Tibial nerve (tissue), 4 donors: ENCODE measurements around the gene PDZK1IP1. TPM values are rescaled to one million over a fixed set of nuclear protein-coding genes. Genes with fewer than 3 reads are reported as not detected.
A peak's percentile ranks its signal among the peaks of the same experiment; 100 is the strongest.

Experiments used
- DNase-seq, 2 donors: peaks; one replicate each; pipeline ENCODE4 v3.0.0-alpha.2; 2019; ENCODE audit warnings: low spot score in 2 of 2
- H3K27ac ChIP-seq, 4 donors: fragments of 200-600 bp; sonication (generic) in 3 of 4; one replicate each; pipeline ENCODE4 v1.5.1; 2017 to 2019; ENCODE audit warnings: mild to moderate bottlenecking in 1 of 4
- H3K27me3 ChIP-seq, 2 donors: fragments of 200-600 bp; sonication (generic) in 1 of 2; one replicate each; pipeline versions ENCODE4 v1.5.1 to v1.6.0; 2017 to 2019
- H3K36me3 ChIP-seq, 3 donors: fragments of 200-600 bp; sonication (generic); one replicate each; pipeline ENCODE4 v1.5.1; 2018 to 2019
- H3K4me1 ChIP-seq, 4 donors: fragments of 200-600 bp; sonication (generic) in 3 of 4; one replicate each; pipeline ENCODE4 v1.5.1; 2017 to 2019
- H3K4me3 ChIP-seq, 4 donors: fragments of 200-600 bp; sonication (generic) in 3 of 4; one replicate each; pipeline ENCODE4 v1.5.1; 2017 to 2019; ENCODE audit warnings: mild to moderate bottlenecking in 1 of 4, moderate library complexity in 1 of 4
- H3K9me3 ChIP-seq, 4 donors: fragments of 200-600 bp; sonication (generic) in 3 of 4; one replicate each; pipeline ENCODE4 v1.5.1; 2017 to 2019
- EP300 ChIP-seq, 2 donors: sonication (generic); formaldehyde crosslinking; IDR thresholded peaks; one replicate each; pipeline ENCODE4 v1.6.1; 2017; ENCODE audit warnings: antibody characterized with exemption in 2 of 2, mild to moderate bottlenecking in 1 of 2
- POLR2A ChIP-seq, 2 donors: fragments of 450-650 bp; IDR thresholded peaks; one replicate each; pipeline ENCODE4 v1.6.1; 2017; ENCODE audit warnings: antibody characterized with exemption in 2 of 2, mild to moderate bottlenecking in 2 of 2, moderate library complexity in 2 of 2
- WGBS, 2 donors: methylation state at CpG; one replicate each; pipeline ENCODE4 v1.1.5; 2018; 5-methylcytosine and 5-hydroxymethylcytosine counted together
- total RNA-seq, 4 donors: library from RNA; depleted of rRNA; stranded (reverse); fragments of >200 nt; gene quantifications; one replicate each; pipeline ENCODE4 v1.1.0, GENCODE V29; 2016
- TF ChIP-seq, protein P1 (sequence below), 5 experiments: fragments of 200-600 bp in 3 of 5; fragments of 450-650 bp in 2 of 5; sonication (generic) in 3 of 5; IDR thresholded peaks; one replicate each; pipeline ENCODE4 v1.5.1; 2016 to 2019; ENCODE audit warnings: antibody characterized with exemption in 5 of 5, mild to moderate bottlenecking in 3 of 5, moderate library complexity in 2 of 5

PDZK1IP1 gene
- total RNA-seq, 4 donors from 2014 or later = 1.5 to 4.2 TPM; not detected in 2

- DNase-seq = no peak
Observed at GRCh38 chr1:47216278-47217059, 26.6 kb upstream of the PDZK1IP1 start.

DNA sequence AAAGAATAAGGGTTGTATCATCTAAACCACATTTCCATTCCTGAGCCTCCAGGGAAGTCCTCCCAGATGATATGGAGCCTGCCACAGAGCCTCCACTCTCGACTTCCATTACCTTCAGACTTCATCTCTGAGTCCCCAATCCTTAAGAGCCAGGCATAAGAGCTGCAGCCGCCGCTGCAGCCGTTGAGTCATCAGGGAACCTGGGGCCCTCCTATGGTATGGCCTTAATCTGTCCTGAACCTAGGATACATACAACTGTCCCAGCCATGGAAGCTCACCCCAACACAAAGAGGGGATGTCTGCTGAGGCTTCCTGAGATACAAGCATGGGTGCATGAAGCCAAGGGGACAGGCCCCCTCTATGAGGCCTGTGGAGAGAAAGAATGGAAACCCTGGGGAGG is 25.9 kb upstream of the PDZK1IP1 start:
- H3K9me3 ChIP-seq = no peaks in the 10 kb centered on the region
- no peak overlapping the region for H3K27ac ChIP-seq
- no peak overlapping the region for H3K4me3 ChIP-seq
- H3K36me3 ChIP-seq = no peaks in the 10 kb centered on the region
- no peaks in the 10 kb centered on the region for H3K27me3 ChIP-seq
- DNase-seq = no peak
- TF ChIP-seq POLR2A (IDR thresholded peaks at IDR 0.05) (no peak), EP300 (IDR thresholded peaks at IDR 0.05) (no peak)
- TF ChIP-seq, protein P1, sequence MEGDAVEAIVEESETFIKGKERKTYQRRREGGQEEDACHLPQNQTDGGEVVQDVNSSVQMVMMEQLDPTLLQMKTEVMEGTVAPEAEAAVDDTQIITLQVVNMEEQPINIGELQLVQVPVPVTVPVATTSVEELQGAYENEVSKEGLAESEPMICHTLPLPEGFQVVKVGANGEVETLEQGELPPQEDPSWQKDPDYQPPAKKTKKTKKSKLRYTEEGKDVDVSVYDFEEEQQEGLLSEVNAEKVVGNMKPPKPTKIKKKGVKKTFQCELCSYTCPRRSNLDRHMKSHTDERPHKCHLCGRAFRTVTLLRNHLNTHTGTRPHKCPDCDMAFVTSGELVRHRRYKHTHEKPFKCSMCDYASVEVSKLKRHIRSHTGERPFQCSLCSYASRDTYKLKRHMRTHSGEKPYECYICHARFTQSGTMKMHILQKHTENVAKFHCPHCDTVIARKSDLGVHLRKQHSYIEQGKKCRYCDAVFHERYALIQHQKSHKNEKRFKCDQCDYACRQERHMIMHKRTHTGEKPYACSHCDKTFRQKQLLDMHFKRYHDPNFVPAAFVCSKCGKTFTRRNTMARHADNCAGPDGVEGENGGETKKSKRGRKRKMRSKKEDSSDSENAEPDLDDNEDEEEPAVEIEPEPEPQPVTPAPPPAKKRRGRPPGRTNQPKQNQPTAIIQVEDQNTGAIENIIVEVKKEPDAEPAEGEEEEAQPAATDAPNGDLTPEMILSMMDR (IDR thresholded peaks at IDR 0.05) = no peak
- WGBS, 2 donors = 86 to 92% methylated on average over 4 of the region's 4 CpGs
- H3K4me1 ChIP-seq = peaks cover 0 to 4% (median 0%) of the 10 kb centered on the region in 4 donors

More at GRCh38 chr1:47216278-47217059, 26.6 kb upstream of the PDZK1IP1 start:
- H3K27ac ChIP-seq = no peak overlapping the region
- 82% methylated on average over 12 of the region's 12 CpGs for WGBS, 2 donors
- no peak overlapping the region for H3K4me3 ChIP-seq
- TF ChIP-seq EP300 (IDR thresholded peaks at IDR 0.05) (no peak), POLR2A (IDR thresholded peaks at IDR 0.05) (no peak)
- TF ChIP-seq, protein P1 (IDR thresholded peaks at IDR 0.05) = no peak
- no peaks in the 10 kb centered on the region for H3K36me3 ChIP-seq
- H3K4me1 ChIP-seq = peaks cover 0 to 4% (median 0%) of the 10 kb centered on the region in 4 donors
- H3K27me3 ChIP-seq = no peaks in the 10 kb centered on the region
- H3K9me3 ChIP-seq = no peaks in the 10 kb centered on the region

- Histone ChIP-seq H3K27me3 (peaks cover 0 to 9% of the 10 kb centered on the region in 2 donors), H3K9me3 (no peaks in the 10 kb centered on the region), H3K36me3 (no peaks in the 10 kb centered on the region), H3K4me1 (peaks cover 0 to 4% (median 0%) of the 10 kb centered on the region in 4 donors), H3K4me3 (no peak overlapping the region), H3K27ac (no peak overlapping the region)
- no peak for DNase-seq
- WGBS, 2 donors = 63 to 65% methylated on average over 3 of the region's 3 CpGs
- TF ChIP-seq, protein P1 (IDR thresholded peaks at IDR 0.05) = no peak
- no peak for TF ChIP-seq EP300 (IDR thresholded peaks at IDR 0.05)
- TF ChIP-seq POLR2A (IDR thresholded peaks at IDR 0.05) = no peak
Observed at GRCh38 chr1:47214549-47214948, 24.7 kb upstream of the PDZK1IP1 start.

DNA sequence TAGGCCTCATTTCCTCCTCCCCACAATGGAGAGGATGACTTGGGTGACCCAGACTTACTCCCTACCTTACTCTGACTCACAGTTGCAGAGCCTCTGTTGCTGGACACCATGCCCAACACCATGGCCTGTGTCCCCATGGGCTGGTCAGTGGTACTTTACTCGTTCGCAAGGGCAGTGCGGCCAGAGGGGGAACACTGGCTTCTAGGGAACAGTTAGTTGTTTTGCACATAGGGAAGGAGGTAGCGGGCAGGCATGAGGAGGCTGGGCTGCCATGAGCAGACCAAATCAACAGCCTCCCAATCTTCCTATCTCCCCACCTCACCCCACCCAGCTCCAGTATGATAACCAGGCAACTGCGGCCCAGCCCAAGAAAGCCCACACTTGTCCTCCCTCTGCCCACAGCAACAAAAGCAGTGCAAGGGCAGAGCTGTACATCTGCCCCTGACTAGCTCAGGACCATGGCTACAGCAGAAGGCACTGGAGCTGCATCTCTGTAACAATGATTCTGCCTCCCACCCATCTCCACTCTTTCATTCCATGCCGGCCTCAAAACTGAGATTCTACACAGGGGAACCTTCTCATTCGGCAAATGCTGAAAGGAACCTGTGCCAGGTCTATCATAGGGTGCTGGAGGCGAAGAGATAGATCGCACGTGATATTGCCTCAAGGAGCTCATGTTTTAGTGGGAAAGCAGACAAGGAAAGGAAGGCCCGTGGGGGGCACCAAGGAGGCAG is 23.6 kb upstream of the PDZK1IP1 start:
- Histone ChIP-seq H3K4me1 (peaks cover 0 to 4% (median 0%) of the 10 kb centered on the region in 4 donors), H3K27me3 (peaks cover 0 to 21% of the 10 kb centered on the region in 2 donors), H3K27ac (no peak overlapping the region), H3K36me3 (no peaks in the 10 kb centered on the region), H3K4me3 (no peak overlapping the region), H3K9me3 (no peaks in the 10 kb centered on the region)
- no peak for TF ChIP-seq EP300 (IDR thresholded peaks at IDR 0.05)
- DNase-seq = no peak
- WGBS, 2 donors = 63 to 89% methylated on average over 10 to 11 of the region's 11 CpGs

DNA sequence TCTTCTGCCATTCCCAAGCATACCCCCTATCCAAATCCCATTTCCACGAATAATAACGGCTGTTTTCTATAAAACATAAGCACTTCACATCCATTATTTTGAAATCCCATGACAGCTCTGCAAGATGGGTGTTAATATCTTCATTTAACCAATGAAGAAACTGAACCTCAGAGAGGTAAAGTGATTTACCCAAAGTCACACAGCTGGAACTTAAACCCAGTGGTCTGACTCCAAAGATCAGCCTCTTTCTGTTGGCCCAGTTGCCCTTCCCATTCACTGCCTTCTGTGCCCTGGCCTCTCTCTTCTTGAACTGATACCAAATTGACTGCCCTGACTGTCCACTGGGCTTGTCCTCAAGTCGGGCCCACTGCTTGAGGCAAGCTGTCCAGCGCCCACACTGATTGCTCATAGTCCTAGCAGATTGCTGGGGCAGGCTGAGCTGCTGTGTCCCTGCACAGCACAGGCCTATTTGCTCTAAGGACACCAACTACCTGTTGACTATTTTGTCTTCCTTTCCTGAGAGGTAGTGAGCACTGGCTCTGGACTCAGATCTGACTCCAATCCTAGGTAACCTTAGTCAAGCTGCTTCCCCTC is 22.9 kb upstream of the PDZK1IP1 start:
- TF ChIP-seq, protein P1 (IDR thresholded peaks at IDR 0.05) = no peak
- no peak for TF ChIP-seq POLR2A (IDR thresholded peaks at IDR 0.05)
- no peak for TF ChIP-seq EP300 (IDR thresholded peaks at IDR 0.05)
- WGBS, 2 donors = 79% methylated on average over 4 of the region's 4 CpGs
- H3K9me3 ChIP-seq = no peaks in the 10 kb centered on the region
- no peak for DNase-seq
- H3K4me3 ChIP-seq = no peak overlapping the region
- H3K27me3 ChIP-seq = peaks cover 0 to 27% of the 10 kb centered on the region in 2 donors
- peaks cover 0 to 4% (median 0%) of the 10 kb centered on the region in 4 donors for H3K4me1 ChIP-seq
- peak overlapping the region in 1 of 4 donors; percentile 43 for H3K27ac ChIP-seq
- H3K36me3 ChIP-seq = no peaks in the 10 kb centered on the region
